ENCODE results near the gene ANO1. TPM values are rescaled to one million over a fixed set of nuclear protein-coding genes. Genes with fewer than 3 reads are reported as not detected.

ANO1 gene
- total RNA-seq, 1 donor from 2014 or later, result 5.7 TPM

- no peak for DNase-seq (ENCODE audit: low spot score)
These were observed 33.3 kb downstream of the ANO1 start for GRCh38 chr11:70111269-70112016.

- no peak for DNase-seq (ENCODE audit: low spot score)
These were observed 33.9 kb downstream of the ANO1 start for GRCh38 chr11:70112017-70112434.

DNA sequence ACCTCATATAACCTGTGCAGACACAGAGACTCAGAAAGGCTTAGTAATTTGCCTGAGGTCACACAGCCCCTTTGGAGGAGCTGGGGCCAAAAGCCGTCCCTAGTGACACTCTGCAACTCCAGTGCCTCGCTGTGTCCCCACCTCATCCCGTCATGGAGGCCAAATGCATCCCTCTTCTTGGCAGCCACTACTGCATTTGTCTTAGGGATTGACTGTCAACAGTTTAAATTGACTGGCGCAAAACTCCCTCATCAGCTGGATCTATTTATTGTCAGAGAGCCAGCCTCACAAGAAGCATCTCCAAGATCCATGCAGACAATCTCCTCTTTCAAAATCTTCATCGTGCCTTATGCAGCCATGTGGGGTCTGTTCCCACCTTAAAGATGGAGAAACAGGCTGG lies 35.7 kb downstream of the ANO1 start:
- no peak for DNase-seq (ENCODE audit: low spot score)

- no peak for DNase-seq (ENCODE audit: low spot score)
These were observed 37.7 kb downstream of the ANO1 start for GRCh38 chr11:70115778-70116177.

DNA sequence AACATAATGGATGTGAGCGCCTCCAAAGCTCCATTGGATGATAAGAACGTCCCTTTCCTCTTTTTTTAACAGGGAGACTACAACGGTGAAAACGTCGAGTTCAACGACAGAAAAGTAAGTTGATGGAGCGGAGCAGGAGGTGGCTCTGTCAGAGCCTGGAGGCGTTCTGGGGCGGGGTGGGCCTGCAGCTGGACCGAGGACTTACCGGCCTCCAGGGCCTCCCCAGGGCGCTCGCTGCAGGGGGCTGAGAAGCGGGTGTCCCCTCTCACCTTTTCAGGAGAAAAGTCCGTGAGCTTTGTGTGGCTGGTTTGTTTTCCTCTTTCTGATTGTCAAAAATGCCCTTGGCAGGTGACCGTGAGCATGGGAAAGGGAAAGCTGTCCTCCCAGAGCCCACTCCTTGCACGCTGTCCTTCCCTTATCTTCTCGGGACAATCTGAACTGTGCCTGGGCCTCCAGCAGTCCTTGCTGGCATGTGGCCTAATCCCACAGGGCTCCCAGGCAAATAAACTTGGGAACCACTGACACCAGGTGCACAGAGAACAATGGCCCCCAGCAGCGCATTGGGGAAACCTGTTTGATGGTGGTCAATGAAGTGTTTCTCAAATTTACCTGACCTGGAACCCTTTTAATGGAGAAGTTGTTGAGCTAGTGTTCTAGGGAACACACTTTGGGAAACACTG lies 38.4 kb downstream of the ANO1 start:
- no peak for DNase-seq (ENCODE audit: low spot score)

GRCh38 chr11:70117567-70118145 lies 39.5 kb downstream of the ANO1 start:
- no peak for DNase-seq (ENCODE audit: low spot score)

GRCh38 chr11:70118642-70119041 lies 40.5 kb downstream of the ANO1 start:
- DNase-seq (ENCODE audit: low spot score), result no peak

- DNase-seq (ENCODE audit: low spot score), result no peak
These were observed 41.4 kb downstream of the ANO1 start for GRCh38 chr11:70119502-70119901.

- DNase-seq (ENCODE audit: low spot score), result no peak
These were observed 42.6 kb downstream of the ANO1 start for GRCh38 chr11:70120674-70121073.

GRCh38 chr11:70122490-70123198 lies 44.5 kb downstream of the ANO1 start:
- no peak for DNase-seq (ENCODE audit: low spot score)

GRCh38 chr11:70123711-70124110 lies 45.6 kb downstream of the ANO1 start:
- DNase-seq (ENCODE audit: low spot score), result no peak

DNA sequence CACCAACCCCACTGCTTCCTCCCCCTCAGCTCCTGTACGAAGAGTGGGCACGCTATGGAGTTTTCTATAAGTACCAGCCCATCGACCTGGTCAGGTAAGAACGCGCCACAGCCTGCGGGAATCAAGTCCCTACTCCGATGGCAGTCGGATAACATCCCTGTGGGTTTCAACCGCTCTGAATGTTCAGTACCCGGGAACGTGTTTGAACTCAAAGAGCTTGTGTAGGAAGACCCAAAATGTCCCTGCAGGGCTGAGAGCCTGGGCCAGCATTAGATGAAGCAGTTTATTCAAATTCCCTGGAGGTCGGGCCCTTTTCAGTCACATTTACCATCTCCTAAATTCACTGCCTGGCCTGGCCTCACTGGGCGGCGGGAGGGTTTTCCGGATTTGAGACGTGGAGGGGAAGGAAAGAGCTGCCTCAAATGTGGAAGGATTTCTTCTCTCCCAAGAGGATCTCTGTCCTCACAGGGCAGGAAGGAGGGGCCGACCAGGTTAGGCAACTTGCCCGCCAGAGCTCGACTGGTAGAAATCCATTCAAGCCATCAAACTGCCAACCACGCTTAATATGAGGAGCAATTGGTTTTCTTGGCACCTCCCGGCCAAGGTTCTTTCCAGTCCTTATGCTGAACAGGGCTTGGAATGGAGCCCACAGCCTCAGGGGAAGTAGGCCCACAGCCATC lies 46.3 kb downstream of the ANO1 start:
- DNase-seq (ENCODE audit: low spot score), result no peak

DNA sequence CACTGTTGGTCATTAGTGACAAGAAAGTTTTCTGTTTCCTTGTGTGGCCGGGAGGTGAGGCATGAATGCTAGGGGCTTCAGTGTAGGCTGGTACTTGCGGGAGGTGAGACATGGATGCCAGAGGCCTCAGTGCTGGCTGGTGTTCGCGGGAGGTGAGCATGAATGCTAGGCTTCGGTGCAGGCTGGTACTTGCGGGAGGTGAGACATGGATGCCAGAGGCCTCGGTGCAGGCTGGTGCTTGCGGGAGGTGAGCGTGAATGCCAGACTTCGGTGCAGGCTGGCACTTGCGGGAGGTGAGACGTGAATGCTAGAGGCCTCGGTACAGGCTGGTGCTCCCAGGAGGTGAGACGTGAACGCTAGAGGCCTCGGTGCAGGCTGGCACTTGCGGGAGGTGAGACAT lies 48.4 kb downstream of the ANO1 start:
- no peak for DNase-seq (ENCODE audit: low spot score)

GRCh38 chr11:70127653-70128434 lies 49.7 kb downstream of the ANO1 start:
- DNase-seq (ENCODE audit: low spot score), result no peak

DNA sequence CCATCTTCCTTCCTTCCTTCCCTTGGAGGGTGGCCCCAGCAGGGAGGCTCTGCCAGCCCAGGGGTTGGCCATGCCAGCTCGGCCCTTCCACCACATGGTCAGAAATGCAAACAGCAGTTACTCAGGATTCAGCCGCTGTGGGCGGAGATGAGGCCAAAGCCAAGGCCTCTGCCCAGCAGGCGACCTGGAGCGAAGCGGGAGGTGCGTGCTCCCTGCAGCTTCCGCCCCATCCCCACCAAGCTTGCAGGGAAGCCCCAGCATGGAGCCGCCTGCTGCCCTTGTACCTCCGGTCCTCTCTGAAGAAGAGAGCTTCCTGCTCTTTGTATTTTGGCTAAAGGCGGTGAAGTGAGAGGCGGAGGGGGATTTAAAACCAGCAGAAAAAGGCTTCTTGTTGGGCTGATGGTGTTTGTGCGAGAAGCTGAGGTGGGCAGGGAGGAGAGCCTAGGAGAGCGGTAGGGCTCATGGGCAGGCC lies 50.4 kb downstream of the ANO1 start:
- no peak for DNase-seq (ENCODE audit: low spot score)

DNA sequence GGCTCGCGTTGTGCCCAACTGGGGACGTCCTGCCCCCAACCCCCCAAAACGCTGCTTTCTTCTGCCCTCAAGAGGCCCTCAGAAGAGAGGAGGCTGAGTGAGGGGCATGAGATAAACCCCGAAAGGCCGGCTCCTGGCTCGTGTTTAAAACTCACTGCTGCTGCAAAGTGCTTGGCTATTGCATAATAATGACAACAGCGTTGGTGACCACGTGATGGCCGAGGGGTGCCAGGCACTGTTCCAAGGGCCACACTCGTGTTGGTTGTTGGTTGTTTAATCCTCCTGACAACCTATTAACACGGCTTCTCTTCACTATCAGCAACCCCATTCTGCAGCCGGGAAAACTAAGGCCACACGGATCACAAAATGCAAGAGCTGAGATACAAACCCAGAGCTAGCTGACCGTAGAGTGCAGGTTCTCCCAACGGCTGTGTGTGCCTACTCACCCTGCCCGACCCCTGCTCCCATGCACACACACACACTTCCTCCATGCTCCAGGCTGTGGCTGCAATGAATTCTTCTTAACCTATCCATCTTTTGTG lies 51.0 kb downstream of the ANO1 start:
- DNase-seq (ENCODE audit: low spot score), result no peak

DNA sequence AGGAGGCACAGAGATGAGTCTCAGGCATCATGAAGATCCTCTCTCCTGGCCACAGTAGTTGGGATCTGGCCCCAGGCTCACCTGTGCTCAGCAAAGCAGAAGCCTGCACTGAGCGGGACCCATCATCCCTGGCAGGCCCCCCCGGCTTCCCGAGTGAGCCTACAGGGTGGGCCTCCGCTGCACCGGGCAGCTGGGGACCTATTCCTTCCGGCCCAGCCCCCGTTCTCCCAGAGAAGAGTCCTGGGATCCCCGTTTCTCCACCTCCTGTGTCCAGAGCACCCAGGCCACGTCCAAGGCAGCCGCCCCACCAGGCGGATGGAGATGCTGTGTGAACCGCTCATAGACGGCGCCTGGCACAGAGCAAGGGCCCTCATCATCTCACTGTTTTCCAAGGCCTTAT lies 52.5 kb downstream of the ANO1 start:
- no peak for DNase-seq (ENCODE audit: low spot score)

- DNase-seq (ENCODE audit: low spot score), result no peak
These were observed 53.6 kb downstream of the ANO1 start for GRCh38 chr11:70131606-70132190.

GRCh38 chr11:70132641-70133040 lies 54.5 kb downstream of the ANO1 start:
- DNase-seq (ENCODE audit: low spot score), result no peak
